ENCODE results near the gene FBXW5.

DNA sequence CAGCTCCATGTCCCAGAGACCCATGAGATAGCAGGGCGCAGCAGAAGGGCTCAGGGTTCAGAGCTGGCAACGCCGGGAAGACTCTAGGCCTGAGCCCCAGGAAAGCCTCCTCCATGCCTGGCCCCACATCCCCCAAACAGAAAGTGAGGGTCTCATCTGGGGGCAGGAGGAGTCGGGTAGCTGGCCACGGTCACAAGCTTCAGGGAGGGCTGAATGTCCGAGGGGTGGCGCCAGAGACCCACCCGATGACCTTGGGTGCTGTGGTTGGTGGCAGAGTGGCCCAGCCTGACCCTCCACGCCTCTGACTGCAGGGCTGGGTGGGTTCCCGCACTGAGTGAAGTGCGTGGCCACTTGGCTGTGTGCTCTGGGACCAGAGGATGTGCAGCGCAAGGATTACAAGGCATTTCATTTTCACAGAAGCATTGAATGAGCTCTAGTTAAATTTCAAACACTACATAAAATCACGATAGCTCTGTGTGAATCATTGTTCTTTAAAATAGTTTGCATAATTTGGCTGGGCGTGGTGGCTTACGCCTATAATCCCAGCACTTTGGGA lies 3.5 kb upstream of the FBXW5 start:
- TF ChIP-seq, protein P1, sequence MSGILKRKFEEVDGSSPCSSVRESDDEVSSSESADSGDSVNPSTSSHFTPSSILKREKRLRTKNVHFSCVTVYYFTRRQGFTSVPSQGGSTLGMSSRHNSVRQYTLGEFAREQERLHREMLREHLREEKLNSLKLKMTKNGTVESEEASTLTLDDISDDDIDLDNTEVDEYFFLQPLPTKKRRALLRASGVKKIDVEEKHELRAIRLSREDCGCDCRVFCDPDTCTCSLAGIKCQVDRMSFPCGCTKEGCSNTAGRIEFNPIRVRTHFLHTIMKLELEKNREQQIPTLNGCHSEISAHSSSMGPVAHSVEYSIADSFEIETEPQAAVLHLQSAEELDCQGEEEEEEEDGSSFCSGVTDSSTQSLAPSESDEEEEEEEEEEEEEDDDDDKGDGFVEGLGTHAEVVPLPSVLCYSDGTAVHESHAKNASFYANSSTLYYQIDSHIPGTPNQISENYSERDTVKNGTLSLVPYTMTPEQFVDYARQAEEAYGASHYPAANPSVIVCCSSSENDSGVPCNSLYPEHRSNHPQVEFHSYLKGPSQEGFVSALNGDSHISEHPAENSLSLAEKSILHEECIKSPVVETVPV (CRISPR knock-in tag; IDR thresholded peaks at IDR 0.05), result no peak
- TF ChIP-seq, protein P2, sequence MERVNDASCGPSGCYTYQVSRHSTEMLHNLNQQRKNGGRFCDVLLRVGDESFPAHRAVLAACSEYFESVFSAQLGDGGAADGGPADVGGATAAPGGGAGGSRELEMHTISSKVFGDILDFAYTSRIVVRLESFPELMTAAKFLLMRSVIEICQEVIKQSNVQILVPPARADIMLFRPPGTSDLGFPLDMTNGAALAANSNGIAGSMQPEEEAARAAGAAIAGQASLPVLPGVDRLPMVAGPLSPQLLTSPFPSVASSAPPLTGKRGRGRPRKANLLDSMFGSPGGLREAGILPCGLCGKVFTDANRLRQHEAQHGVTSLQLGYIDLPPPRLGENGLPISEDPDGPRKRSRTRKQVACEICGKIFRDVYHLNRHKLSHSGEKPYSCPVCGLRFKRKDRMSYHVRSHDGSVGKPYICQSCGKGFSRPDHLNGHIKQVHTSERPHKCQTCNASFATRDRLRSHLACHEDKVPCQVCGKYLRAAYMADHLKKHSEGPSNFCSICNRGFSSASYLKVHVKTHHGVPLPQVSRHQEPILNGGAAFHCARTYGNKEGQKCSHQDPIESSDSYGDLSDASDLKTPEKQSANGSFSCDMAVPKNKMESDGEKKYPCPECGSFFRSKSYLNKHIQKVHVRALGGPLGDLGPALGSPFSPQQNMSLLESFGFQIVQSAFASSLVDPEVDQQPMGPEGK (CRISPR knock-in tag; IDR thresholded peaks at IDR 0.05; ENCODE audit: borderline replicate concordance), result no peak
- TF ChIP-seq ZNF565 (CRISPR knock-in tag; conservative IDR thresholded peaks at IDR 0.05; ENCODE audit: low read depth), result no peak
- TF ChIP-seq BACH2 (CRISPR knock-in tag; IDR thresholded peaks at IDR 0.05; ENCODE audit: borderline replicate concordance), result no peak
- TF ChIP-seq, protein P3, sequence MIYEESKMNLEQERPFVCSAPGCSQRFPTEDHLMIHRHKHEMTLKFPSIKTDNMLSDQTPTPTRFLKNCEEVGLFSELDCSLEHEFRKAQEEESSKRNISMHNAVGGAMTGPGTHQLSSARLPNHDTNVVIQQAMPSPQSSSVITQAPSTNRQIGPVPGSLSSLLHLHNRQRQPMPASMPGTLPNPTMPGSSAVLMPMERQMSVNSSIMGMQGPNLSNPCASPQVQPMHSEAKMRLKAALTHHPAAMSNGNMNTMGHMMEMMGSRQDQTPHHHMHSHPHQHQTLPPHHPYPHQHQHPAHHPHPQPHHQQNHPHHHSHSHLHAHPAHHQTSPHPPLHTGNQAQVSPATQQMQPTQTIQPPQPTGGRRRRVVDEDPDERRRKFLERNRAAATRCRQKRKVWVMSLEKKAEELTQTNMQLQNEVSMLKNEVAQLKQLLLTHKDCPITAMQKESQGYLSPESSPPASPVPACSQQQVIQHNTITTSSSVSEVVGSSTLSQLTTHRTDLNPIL (CRISPR knock-in tag; IDR thresholded peaks at IDR 0.05; ENCODE audit: low read depth), result no peak

Measured in SK-N-SH treated with all-trans-retinoic acid at 6 μM for 48 hours (cell line).